HL-60 (cell line): ENCODE measurements around the gene MALT1.
A peak's percentile ranks its signal among the peaks of the same experiment; 100 is the strongest.

Experiments
- DNase-seq, 2 experiments: peaks; one replicate each; pipeline ENCODE4 v3.0.0-alpha.2; 2010 to 2020; ENCODE audit warnings: low read depth in 1 of 2, low spot score in 1 of 2
- H3K27ac ChIP-seq: fragments of 250-450 bp; sonication (Bioruptor Pico); replicated peaks from 2 replicates; pipeline ENCODE4 v1.5.1; 2020; ENCODE audit warnings: mild to moderate bottlenecking, moderate library complexity
- H3K27me3 ChIP-seq: fragments of 250-450 bp; sonication (Bioruptor Pico); 2 replicates; pipeline ENCODE4 v1.5.1; 2021; ENCODE audit warnings: mild to moderate bottlenecking, moderate library complexity; ENCODE audit not compliant: insufficient read depth, poor library complexity, severe bottlenecking
- H3K4me3 ChIP-seq: replicated peaks from 2 replicates; pipeline ENCODE4 v1.5.1; 2011; ENCODE audit warnings: mild to moderate bottlenecking, control low read depth, low read length; ENCODE audit not compliant: insufficient read depth
- CTCF ChIP-seq: IDR thresholded peaks from one replicate; pipeline ENCODE4 v1.5.1; 2011; ENCODE audit warnings: low read length, control low read depth, inconsistent platforms; ENCODE audit not compliant: insufficient read depth
- GABPA ChIP-seq: IDR thresholded peaks from 2 replicates; pipeline ENCODE4 v1.6.1; 2012; ENCODE audit warnings: low read depth
- POLR2AphosphoS5 ChIP-seq: IDR thresholded peaks from 2 replicates; pipeline ENCODE4 v1.6.1; 2012; ENCODE audit warnings: low read depth
- REST ChIP-seq: IDR thresholded peaks from 2 replicates; pipeline ENCODE4 v1.6.1; 2012; ENCODE audit warnings: low read depth; ENCODE audit not compliant: insufficient replicate concordance
- SPI1 ChIP-seq: IDR thresholded peaks from 2 replicates; pipeline ENCODE4 v1.6.1; 2012; ENCODE audit warnings: low read depth, mild to moderate bottlenecking, borderline replicate concordance

MALT1 gene

GRCh38 chr18:58668211-58668610 is 3.1 kb upstream of the MALT1 start:
- H3K27ac ChIP-seq, result no peak overlapping the region
- TF ChIP-seq POLR2AphosphoS5, result no peak
- no peak for TF ChIP-seq REST
- TF ChIP-seq GABPA, result no peak
- TF ChIP-seq SPI1, result no peak
- TF ChIP-seq CTCF, result no peak
- H3K27me3 ChIP-seq, result no peaks in the 10 kb centered on the region
- DNase-seq, result no peak
- H3K4me3 ChIP-seq, result no peak overlapping the region

GRCh38 chr18:58668897-58669296 is 2.4 kb upstream of the MALT1 start:
- no peak overlapping the region for H3K27ac ChIP-seq
- TF ChIP-seq REST (no peak), SPI1 (no peak), CTCF (no peak), GABPA (no peak), POLR2AphosphoS5 (no peak)
- no peak overlapping the region for H3K4me3 ChIP-seq
- no peaks in the 10 kb centered on the region for H3K27me3 ChIP-seq
- no peak for DNase-seq

- Histone ChIP-seq H3K27ac (no peak overlapping the region), H3K4me3 (no peak overlapping the region), H3K27me3 (no peaks in the 10 kb centered on the region)
- TF ChIP-seq GABPA (no peak), SPI1 (no peak), CTCF (no peak), REST (no peak), POLR2AphosphoS5 (no peak)
- DNase-seq, result peak in 1 of 2 experiments; percentile 33
Observed at GRCh38 chr18:58669731-58670378, 1.4 kb upstream of the MALT1 start.
